ENCODE results near the gene NEURL2.
A peak's percentile ranks its signal among the peaks of the same experiment; 100 is the strongest.

The NEURL2 gene

DNA sequence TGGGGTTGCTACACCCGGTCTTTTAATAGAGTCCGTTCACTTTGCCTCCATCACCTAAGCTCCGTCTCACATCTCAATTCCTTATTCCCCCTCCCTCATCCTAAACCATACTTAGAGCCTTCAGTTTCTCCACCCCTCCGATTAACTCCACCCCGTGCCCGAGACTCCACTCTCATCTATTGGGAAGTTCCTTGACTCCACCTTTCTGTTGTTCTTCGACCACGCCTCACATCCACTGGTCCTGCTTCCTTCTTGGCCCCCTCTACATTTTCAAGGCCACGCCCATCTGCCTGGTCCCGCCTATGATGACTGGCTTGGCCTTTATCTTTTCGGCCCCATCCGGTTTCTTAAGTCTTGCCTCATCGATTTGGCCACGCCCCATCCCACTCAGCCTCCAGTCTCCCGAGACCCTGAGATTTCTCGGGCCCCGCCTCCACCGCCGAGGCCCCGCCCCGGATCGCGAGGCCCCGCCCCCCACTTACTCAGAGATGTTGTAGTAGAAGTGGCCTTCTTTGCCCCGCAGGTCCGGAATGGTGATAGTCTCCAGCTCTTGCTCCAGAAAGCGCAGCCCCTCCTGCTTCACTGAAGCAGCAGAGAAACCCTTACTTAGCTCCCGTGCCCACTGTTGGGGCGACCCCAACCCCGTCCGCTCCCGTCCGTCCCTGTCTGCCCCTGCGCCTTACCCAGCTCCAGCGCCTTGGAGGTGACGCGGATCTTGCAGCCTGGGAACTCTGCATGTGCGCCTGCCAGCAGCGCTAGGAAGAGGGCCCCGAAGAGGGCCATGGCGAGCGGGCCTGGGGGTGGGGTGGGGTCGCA lies 19.9 kb upstream of the NEURL2 start:
- Histone ChIP-seq H3K14ac (ENCODE audit: low read length) (peak overlapping the region; percentile 98), H3K4me3 (ENCODE audit: low read length in 2 of 2) (peak overlapping the region; percentile 54 to 85), H2BK12ac (ENCODE audit: low read length) (no peak overlapping the region), H3K9ac (ENCODE audit: low read depth, low read length, poor library complexity) (peak overlapping the region; percentile 96), H3K9me3 (replicated peaks in 1 of 2; ENCODE audit: control insufficient read depth in 2 of 2, insufficient read depth in 1 of 2, low read depth in 1 of 2, low read length in 2 of 2) (no peaks in the 10 kb centered on the region), H3K23ac (ENCODE audit: low read depth, low read length, poor library complexity) (peak overlapping the region; percentile 98), H4K91ac (ENCODE audit: low read depth, low read length, poor library complexity) (no peak overlapping the region), H2AFZ (ENCODE audit: low read length) (peak overlapping the region; percentile 92), H2BK120ac (ENCODE audit: low read depth, low read length) (peak overlapping the region; percentile 35), H3K4me1 (ENCODE audit: control insufficient read depth in 2 of 2, insufficient read depth in 1 of 2, low read depth in 1 of 2, low read length in 2 of 2) (peaks cover 6 to 12% of the 10 kb centered on the region in 2 donors), H3K4me2 (ENCODE audit: insufficient read depth, low read length, poor library complexity, severe bottlenecking) (peak overlapping the region; percentile 90), H3K27ac (replicated peaks; ENCODE audit: low read length) (peak overlapping the region; percentile 94), H3K27me3 (ENCODE audit: control insufficient read depth in 3 of 3, insufficient read depth in 3 of 3, low read depth in 1 of 3, low read length in 3 of 3) (no peaks in the 10 kb centered on the region), H3K36me3 (replicated peaks in 1 of 2; ENCODE audit: control insufficient read depth in 2 of 2, insufficient read depth in 2 of 2, low read length in 2 of 2) (peaks cover 22 to 42% of the 10 kb centered on the region in 2 donors), H2BK5ac (ENCODE audit: low read length) (peak overlapping the region; percentile 68), H3K18ac (ENCODE audit: low read length) (peak overlapping the region; percentile 86), H2BK15ac (ENCODE audit: low read length) (peak overlapping the region; percentile 62), H2AK5ac (ENCODE audit: low read depth, low read length) (peak overlapping the region; percentile 97), H4K8ac (ENCODE audit: low read depth, low read length) (peak overlapping the region; percentile 56), H3K4ac (ENCODE audit: low read length) (no peak overlapping the region), H3K79me1 (ENCODE audit: low read depth, low read length) (no peaks in the 10 kb centered on the region)
- peak; percentile 99 for DNase-seq (ENCODE audit: low spot score)
- 100% methylated on average over 1 of the region's 43 CpGs; no CpG with 5 or more reads in 1 of the 2 donors for WGBS, 2 donors (ENCODE audit: extremely low coverage in 2 of 2, insufficient read length in 2 of 2, insufficient replicate concordance in 1 of 2)

DNA sequence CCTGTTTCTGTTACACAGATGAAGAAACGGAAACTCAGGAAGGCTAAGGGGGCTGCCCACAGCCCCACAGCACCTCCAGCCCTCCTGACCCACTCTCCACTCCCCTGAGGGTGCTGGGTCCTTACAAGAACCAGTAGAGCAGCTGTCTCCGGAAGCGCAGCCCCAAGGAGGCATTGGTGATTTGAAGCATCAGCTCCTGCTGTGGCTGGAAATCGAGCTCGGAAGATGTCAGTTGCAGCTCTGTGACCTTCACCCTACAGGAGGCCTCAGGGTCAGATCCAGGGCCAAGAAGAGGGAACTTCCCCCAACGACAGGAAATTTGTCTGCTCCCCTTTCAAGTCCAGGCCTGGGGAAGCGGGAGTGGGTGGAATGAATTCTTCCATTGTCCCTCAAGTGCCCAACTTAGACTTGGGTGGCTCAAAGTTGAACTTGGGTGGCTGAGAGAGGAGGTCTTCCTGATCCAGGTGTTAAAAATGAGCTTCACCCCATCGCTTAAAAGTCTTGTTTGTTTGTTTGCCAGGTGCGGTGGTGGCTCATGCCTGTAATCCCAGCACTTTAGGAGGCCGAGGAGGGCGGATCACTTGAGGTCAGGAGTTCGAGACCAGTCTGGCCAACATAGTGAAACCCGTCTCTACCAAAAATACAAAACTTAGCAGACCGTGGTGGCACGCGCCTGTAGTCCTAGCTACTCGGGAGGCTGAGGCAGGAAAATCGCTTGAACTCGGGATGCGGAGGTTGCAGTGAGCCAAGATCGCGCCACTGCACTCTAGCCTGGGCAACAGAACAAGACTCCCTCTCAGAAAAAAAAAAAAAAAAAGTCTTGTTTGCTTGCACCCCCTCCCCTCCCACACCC lies 19.0 kb upstream of the NEURL2 start:
- no CpG with 5 or more reads among the region's 22 CpGs for WGBS, 2 donors (ENCODE audit: extremely low coverage in 2 of 2, insufficient read length in 2 of 2, insufficient replicate concordance in 1 of 2)
- no peak overlapping the region for H2AK5ac ChIP-seq (ENCODE audit: low read depth, low read length)
- H2BK12ac ChIP-seq (ENCODE audit: low read length), result no peak overlapping the region
- no peak overlapping the region for H2BK15ac ChIP-seq (ENCODE audit: low read length)
- no peak overlapping the region for H2BK120ac ChIP-seq (ENCODE audit: low read depth, low read length)
- no peaks in the 10 kb centered on the region for H3K9me3 ChIP-seq (replicated peaks in 1 of 2; ENCODE audit: control insufficient read depth in 2 of 2, insufficient read depth in 1 of 2, low read depth in 1 of 2, low read length in 2 of 2)
- H3K27me3 ChIP-seq (ENCODE audit: control insufficient read depth in 3 of 3, insufficient read depth in 3 of 3, low read depth in 1 of 3, low read length in 3 of 3), result no peaks in the 10 kb centered on the region
- H2BK5ac ChIP-seq (ENCODE audit: low read length), result no peak overlapping the region
- peak overlapping the region; percentile 31 for H2AFZ ChIP-seq (ENCODE audit: low read length)
- no peak overlapping the region for H3K23ac ChIP-seq (ENCODE audit: low read depth, low read length, poor library complexity)
- H3K36me3 ChIP-seq (replicated peaks in 1 of 2; ENCODE audit: control insufficient read depth in 2 of 2, insufficient read depth in 2 of 2, low read length in 2 of 2), result peaks cover 24 to 50% of the 10 kb centered on the region in 2 donors
- no peak overlapping the region for H4K8ac ChIP-seq (ENCODE audit: low read depth, low read length)
- no peak overlapping the region for H3K4ac ChIP-seq (ENCODE audit: low read length)
- H3K27ac ChIP-seq (replicated peaks; ENCODE audit: low read length), result no peak overlapping the region
- no peaks in the 10 kb centered on the region for H3K79me1 ChIP-seq (ENCODE audit: low read depth, low read length)
- H3K14ac ChIP-seq (ENCODE audit: low read length), result no peak overlapping the region
- no peak overlapping the region for H3K18ac ChIP-seq (ENCODE audit: low read length)
- H4K91ac ChIP-seq (ENCODE audit: low read depth, low read length, poor library complexity), result no peak overlapping the region
- DNase-seq (ENCODE audit: low spot score), result no peak
- H3K4me2 ChIP-seq (ENCODE audit: insufficient read depth, low read length, poor library complexity, severe bottlenecking), result peak overlapping the region; percentile 48
- H3K4me1 ChIP-seq (ENCODE audit: control insufficient read depth in 2 of 2, insufficient read depth in 1 of 2, low read depth in 1 of 2, low read length in 2 of 2), result peaks cover 6 to 12% of the 10 kb centered on the region in 2 donors
- no peak overlapping the region for H3K9ac ChIP-seq (ENCODE audit: low read depth, low read length, poor library complexity)
- peak overlapping the region in 1 of 2 donors; percentile 27 for H3K4me3 ChIP-seq (ENCODE audit: low read length in 2 of 2)

DNA sequence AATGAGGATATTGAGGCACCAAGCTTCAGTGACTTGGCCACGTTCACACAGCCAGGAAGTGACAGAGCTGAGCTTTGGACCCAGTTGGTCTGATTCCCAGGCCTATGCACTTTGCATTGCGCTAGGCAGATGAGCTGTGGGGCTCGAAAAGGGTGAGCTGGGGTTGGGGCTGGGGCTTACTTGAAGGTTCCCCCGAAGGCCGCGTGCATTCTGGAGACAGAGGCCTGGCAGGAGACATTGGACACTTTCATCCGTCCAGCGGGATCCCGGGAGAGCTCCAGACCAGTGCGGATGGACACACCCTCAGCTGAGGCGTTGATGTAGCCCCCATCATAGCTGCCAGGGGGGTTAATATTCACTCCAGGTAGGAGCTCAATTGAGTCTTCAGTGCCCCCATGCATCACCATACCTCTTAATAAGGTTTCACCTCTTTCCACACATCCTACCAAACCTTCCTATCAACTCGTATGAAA lies 18.4 kb upstream of the NEURL2 start:
- WGBS, 2 donors (ENCODE audit: extremely low coverage in 2 of 2, insufficient read length in 2 of 2, insufficient replicate concordance in 1 of 2), result no CpG with 5 or more reads among the region's 12 CpGs
- no peak overlapping the region for H2AFZ ChIP-seq (ENCODE audit: low read length)
- H3K9ac ChIP-seq (ENCODE audit: low read depth, low read length, poor library complexity), result no peak overlapping the region
- H4K91ac ChIP-seq (ENCODE audit: low read depth, low read length, poor library complexity), result no peak overlapping the region
- no peak overlapping the region for H2BK15ac ChIP-seq (ENCODE audit: low read length)
- H2BK12ac ChIP-seq (ENCODE audit: low read length), result no peak overlapping the region
- H3K18ac ChIP-seq (ENCODE audit: low read length), result no peak overlapping the region
- H3K36me3 ChIP-seq (replicated peaks in 1 of 2; ENCODE audit: control insufficient read depth in 2 of 2, insufficient read depth in 2 of 2, low read length in 2 of 2), result peaks cover 30 to 57% of the 10 kb centered on the region in 2 donors
- no peak overlapping the region for H3K4me3 ChIP-seq (ENCODE audit: low read length in 2 of 2)
- H3K4me1 ChIP-seq (ENCODE audit: control insufficient read depth in 2 of 2, insufficient read depth in 1 of 2, low read depth in 1 of 2, low read length in 2 of 2), result peaks cover 6 to 12% of the 10 kb centered on the region in 2 donors
- no peaks in the 10 kb centered on the region for H3K9me3 ChIP-seq (replicated peaks in 1 of 2; ENCODE audit: control insufficient read depth in 2 of 2, insufficient read depth in 1 of 2, low read depth in 1 of 2, low read length in 2 of 2)
- DNase-seq (ENCODE audit: low spot score), result no peak
- no peak overlapping the region for H2BK5ac ChIP-seq (ENCODE audit: low read length)
- H3K4ac ChIP-seq (ENCODE audit: low read length), result no peak overlapping the region
- H2BK120ac ChIP-seq (ENCODE audit: low read depth, low read length), result no peak overlapping the region
- no peaks in the 10 kb centered on the region for H3K27me3 ChIP-seq (ENCODE audit: control insufficient read depth in 3 of 3, insufficient read depth in 3 of 3, low read depth in 1 of 3, low read length in 3 of 3)
- no peak overlapping the region for H4K8ac ChIP-seq (ENCODE audit: low read depth, low read length)
- no peaks in the 10 kb centered on the region for H3K79me1 ChIP-seq (ENCODE audit: low read depth, low read length)
- no peak overlapping the region for H2AK5ac ChIP-seq (ENCODE audit: low read depth, low read length)
- H3K27ac ChIP-seq (replicated peaks; ENCODE audit: low read length), result no peak overlapping the region
- no peak overlapping the region for H3K4me2 ChIP-seq (ENCODE audit: insufficient read depth, low read length, poor library complexity, severe bottlenecking)
- no peak overlapping the region for H3K23ac ChIP-seq (ENCODE audit: low read depth, low read length, poor library complexity)
- no peak overlapping the region for H3K14ac ChIP-seq (ENCODE audit: low read length)

DNA sequence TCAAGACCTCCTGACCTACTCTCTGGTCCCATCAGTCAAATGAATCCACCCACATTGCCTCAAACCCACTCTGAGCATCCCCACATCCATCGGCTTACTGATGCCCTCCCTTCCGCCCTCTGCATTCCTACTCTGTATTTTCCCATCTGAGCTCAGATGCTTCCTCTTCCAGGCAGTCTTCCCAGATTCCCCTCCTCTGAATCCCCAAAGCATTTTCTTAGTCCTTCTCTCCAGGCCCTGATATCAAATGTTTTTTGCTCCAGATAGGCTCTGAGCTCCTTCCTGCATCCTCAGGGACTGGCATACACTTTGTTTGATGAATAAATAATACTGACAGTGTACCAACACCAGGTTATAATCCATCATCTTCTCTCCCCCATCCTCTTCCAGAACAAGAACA lies 17.1 kb upstream of the NEURL2 start:
- no peak overlapping the region for H3K4me3 ChIP-seq (ENCODE audit: low read length in 2 of 2)
- no peak overlapping the region for H3K23ac ChIP-seq (ENCODE audit: low read depth, low read length, poor library complexity)
- no peak overlapping the region for H4K91ac ChIP-seq (ENCODE audit: low read depth, low read length, poor library complexity)
- H3K18ac ChIP-seq (ENCODE audit: low read length), result no peak overlapping the region
- H2BK5ac ChIP-seq (ENCODE audit: low read length), result no peak overlapping the region
- no peak overlapping the region for H3K9ac ChIP-seq (ENCODE audit: low read depth, low read length, poor library complexity)
- H3K14ac ChIP-seq (ENCODE audit: low read length), result no peak overlapping the region
- H2BK120ac ChIP-seq (ENCODE audit: low read depth, low read length), result no peak overlapping the region
- no peak overlapping the region for H3K27ac ChIP-seq (replicated peaks; ENCODE audit: low read length)
- H3K79me1 ChIP-seq (ENCODE audit: low read depth, low read length), result no peaks in the 10 kb centered on the region
- no peak overlapping the region for H3K4me2 ChIP-seq (ENCODE audit: insufficient read depth, low read length, poor library complexity, severe bottlenecking)
- no peak overlapping the region for H3K4ac ChIP-seq (ENCODE audit: low read length)
- no peaks in the 10 kb centered on the region for H3K9me3 ChIP-seq (replicated peaks in 1 of 2; ENCODE audit: control insufficient read depth in 2 of 2, insufficient read depth in 1 of 2, low read depth in 1 of 2, low read length in 2 of 2)
- H3K27me3 ChIP-seq (ENCODE audit: control insufficient read depth in 3 of 3, insufficient read depth in 3 of 3, low read depth in 1 of 3, low read length in 3 of 3), result no peaks in the 10 kb centered on the region
- WGBS, 2 donors (ENCODE audit: extremely low coverage in 2 of 2, insufficient read length in 2 of 2, insufficient replicate concordance in 1 of 2), result no CpG with 5 or more reads among the region's 2 CpGs
- no peak overlapping the region for H4K8ac ChIP-seq (ENCODE audit: low read depth, low read length)
- no peak overlapping the region for H2AK5ac ChIP-seq (ENCODE audit: low read depth, low read length)
- DNase-seq (ENCODE audit: low spot score), result no peak
- H3K36me3 ChIP-seq (replicated peaks in 1 of 2; ENCODE audit: control insufficient read depth in 2 of 2, insufficient read depth in 2 of 2, low read length in 2 of 2), result peaks cover 30 to 70% of the 10 kb centered on the region in 2 donors
- H2BK12ac ChIP-seq (ENCODE audit: low read length), result no peak overlapping the region
- no peak overlapping the region for H2AFZ ChIP-seq (ENCODE audit: low read length)
- H2BK15ac ChIP-seq (ENCODE audit: low read length), result no peak overlapping the region
- H3K4me1 ChIP-seq (ENCODE audit: control insufficient read depth in 2 of 2, insufficient read depth in 1 of 2, low read depth in 1 of 2, low read length in 2 of 2), result peaks cover 6 to 12% of the 10 kb centered on the region in 2 donors

All from neuronal stem cell (in vitro differentiated cells).